Effector CD8-positive, alpha-beta T cell (primary cell): ENCODE results near the gene SLC39A2.

Experiments used
- DNase-seq: peaks from one replicate; lab custom pipeline; 2025; lab: John Stamatoyannopoulos, UW

SLC39A2 gene

DNA sequence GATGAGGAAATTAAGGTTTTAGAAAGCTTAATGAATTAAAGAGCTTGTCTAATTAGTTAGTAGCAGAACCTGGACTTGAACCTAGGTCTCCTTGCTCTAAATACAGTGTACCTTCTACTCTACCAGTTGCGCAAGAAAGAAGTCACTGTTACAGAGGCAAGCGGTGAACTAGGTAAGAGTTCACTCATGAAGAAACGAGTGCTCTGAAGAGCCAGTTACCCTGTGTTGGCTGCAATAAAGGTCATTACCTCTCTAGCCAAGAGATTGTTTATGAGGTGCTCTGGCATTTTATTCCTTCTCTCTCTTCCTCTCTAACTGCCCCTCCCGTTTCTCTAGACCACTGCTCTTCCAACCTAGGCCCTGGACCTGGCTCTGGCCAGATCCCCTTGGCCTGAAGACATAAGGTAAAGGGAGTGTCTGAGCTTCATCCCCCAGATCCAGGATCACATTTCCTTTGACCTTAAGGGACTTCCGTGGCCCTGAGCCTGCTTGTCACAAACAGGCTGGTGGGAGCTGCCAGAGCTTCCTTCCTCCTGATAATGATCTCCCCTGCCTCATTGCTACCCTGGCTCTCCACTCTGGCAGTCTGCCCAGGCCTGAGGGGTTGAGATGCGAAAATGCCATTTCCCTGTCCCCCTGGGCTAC lies 45.0 kb downstream of the SLC39A2 start:
- no peak for DNase-seq

DNA sequence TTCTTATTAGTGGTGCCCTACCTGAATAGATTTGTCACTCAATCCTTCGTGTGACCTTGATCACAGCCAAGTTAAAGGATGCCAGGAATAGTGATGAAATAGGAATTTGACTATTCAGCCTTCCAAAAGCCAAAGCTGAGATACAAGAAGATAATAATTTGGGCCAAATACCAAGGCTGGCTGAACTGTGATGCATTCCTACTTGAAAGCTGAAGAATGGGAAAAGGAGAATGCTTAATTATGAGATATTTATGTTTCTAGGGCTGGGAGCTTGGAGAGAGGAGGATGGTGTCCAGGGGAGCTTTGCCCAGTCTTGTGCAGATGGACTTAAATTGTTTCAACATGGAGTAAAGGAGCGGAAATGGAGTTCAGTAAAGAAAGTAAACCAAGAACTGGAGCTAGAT lies 48.3 kb downstream of the SLC39A2 start:
- no peak for DNase-seq

DNA sequence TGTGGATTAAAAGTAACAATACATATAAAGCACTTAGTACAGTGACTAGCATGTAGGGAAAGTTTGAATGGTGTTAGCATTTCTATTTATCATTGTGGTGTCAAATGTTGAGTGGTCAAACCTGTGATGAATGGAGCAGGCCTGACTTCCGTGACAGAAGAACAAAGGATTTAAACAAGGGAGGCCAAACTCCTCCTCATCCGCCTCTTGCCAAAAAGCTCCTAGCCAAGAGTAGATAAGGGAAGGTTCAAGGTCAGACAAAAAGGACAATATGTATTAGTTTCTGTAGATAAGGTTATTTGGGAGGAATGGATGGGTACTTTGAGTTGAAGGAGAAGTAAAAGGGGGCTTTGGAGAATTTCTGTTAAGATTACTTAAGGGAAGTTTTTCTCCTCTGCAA lies 49.5 kb downstream of the SLC39A2 start:
- no peak for DNase-seq

DNA sequence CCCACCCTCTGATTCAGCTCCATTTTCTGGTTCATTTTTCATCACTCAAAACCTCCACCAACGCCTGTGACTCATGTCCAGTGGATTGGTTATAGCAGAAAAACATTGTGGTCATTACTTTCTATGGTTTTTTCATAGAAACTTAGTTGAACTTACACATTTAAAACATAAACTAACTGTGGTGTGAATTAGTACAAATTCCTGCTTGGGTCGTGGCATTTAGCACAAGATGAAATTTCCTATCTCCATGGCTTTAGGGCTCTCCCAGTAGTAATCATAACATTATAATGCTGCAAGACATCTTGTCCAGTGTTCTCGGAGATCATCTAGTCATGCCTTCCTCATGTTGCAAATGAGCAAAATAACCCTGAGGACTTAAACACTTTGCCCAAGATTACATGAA lies 50.2 kb downstream of the SLC39A2 start:
- no peak for DNase-seq

DNA sequence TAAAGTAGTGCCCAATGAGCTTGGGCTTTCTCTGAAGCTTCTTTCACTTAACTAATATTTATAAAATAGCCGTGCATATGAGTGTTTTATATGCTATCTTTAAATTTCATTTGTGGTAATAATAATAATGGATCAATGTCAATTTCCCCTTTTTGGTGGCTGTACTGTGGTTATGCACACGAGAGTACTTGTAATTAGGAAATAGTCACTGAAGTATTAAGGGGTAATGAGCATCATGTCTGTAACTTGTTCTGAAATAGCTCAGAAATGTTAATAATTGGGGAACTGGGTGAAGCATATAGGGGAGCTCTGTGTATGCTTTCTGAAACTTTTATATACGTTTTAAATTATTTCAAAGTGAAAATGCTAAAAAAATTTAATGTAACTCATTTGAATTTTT lies 51.5 kb downstream of the SLC39A2 start:
- no peak for DNase-seq
